DOHH2 (cell line): ENCODE results near the gene SERPINF2.

Source experiments
- CTCF ChIP-seq: fragments of 200-600 bp; sonication (generic); IDR thresholded peaks from one replicate; pipeline ENCODE4 v1.5.1; 2014; ENCODE audit warnings: antibody characterized with exemption, mild to moderate bottlenecking, low read depth, low read length; ENCODE audit not compliant: poor library complexity, severe bottlenecking
- EZH2phosphoT487 ChIP-seq: fragments of 200-600 bp; sonication (generic); IDR thresholded peaks from 2 replicates; pipeline ENCODE4 v1.6.1; 2017; ENCODE audit warnings: borderline replicate concordance, mild to moderate bottlenecking, antibody characterized with exemption, low read length, moderate library complexity, mixed read lengths

- TF ChIP-seq CTCF (no peak), EZH2phosphoT487 (no peak)
These were observed 33.7 kb downstream of the SERPINF2 start for GRCh38 chr17:1776328-1776727.
